SU-DHL-6 (cell line): Measurements from ENCODE around the gene EIF2S1.
"Not testable (repeated sequence)": the region's sequence is repeated elsewhere in the genome, so short reads cannot be mapped to it uniquely, and the experiment has no call there.

Source experiments
- H2AFZ ChIP-seq: fragments of 200-600 bp; sonication (generic); 2 replicates; pipeline ENCODE4 v1.6.1; 2014; ENCODE audit warnings: low read depth, mild to moderate bottlenecking, moderate library complexity, mixed read lengths, antibody characterized with exemption, low read length; ENCODE audit not compliant: severe bottlenecking
- H3F3A ChIP-seq: fragments of 200-600 bp; shearing (Covaris generic); 2 replicates; pipeline ENCODE4 v1.6.0; 2016; ENCODE audit warnings: antibody characterized with exemption, mild to moderate bottlenecking; ENCODE audit not compliant: insufficient read depth
- H3K27ac ChIP-seq: fragments of 200-600 bp; sonication (generic); 2 replicates; pipeline ENCODE4 v1.5.1; 2016; ENCODE audit warnings: low read depth, mild to moderate bottlenecking, low read length, moderate library complexity, mixed read lengths
- H3K27me3 ChIP-seq: fragments of 200-600 bp; sonication (generic), shearing (Covaris generic); 2 replicates; pipeline ENCODE4 v1.6.0; 2014; ENCODE audit warnings: mild to moderate bottlenecking, low read length
- H3K36me3 ChIP-seq: fragments of 200-600 bp; sonication (generic); 2 replicates; pipeline ENCODE4 v1.6.1; 2014; ENCODE audit warnings: mild to moderate bottlenecking, low read length, mixed read lengths
- H3K4me2 ChIP-seq: fragments of 300-600, 200-600 bp; shearing (Covaris generic), sonication (generic); 2 replicates; pipeline ENCODE4 v1.6.0; 2014; ENCODE audit warnings: low read length, low read depth, mild to moderate bottlenecking; ENCODE audit not compliant: poor library complexity, severe bottlenecking
- H3K4me3 ChIP-seq: fragments of 200-600 bp; sonication (generic); 2 replicates; pipeline ENCODE4 v1.5.1; 2014; ENCODE audit warnings: antibody characterized with exemption, low read length, mild to moderate bottlenecking, mixed read lengths; ENCODE audit not compliant: insufficient read depth, poor library complexity, severe bottlenecking
- H3K79me2 ChIP-seq: fragments of 200-600 bp; sonication (generic); 2 replicates; pipeline ENCODE4 v1.6.1; 2014; ENCODE audit warnings: mild to moderate bottlenecking, low read length, moderate library complexity; ENCODE audit not compliant: insufficient read depth
- H3K9ac ChIP-seq: fragments of 200-600 bp; sonication (generic); 2 replicates; pipeline ENCODE4 v1.7.0; 2014; ENCODE audit warnings: mild to moderate bottlenecking, low read length
- H3K9me2 ChIP-seq: fragments of 200-600 bp; sonication (generic); replicated peaks from 2 replicates; pipeline ENCODE4 v1.6.1; 2014; ENCODE audit warnings: low read length; ENCODE audit not compliant: insufficient read depth
- H3K9me3 ChIP-seq: fragments of 200-600 bp; sonication (generic); 2 replicates; pipeline ENCODE4 v1.6.1; 2014; ENCODE audit warnings: low read length, mixed read lengths; ENCODE audit not compliant: insufficient read depth
- H4K20me1 ChIP-seq: fragments of 200-600 bp; sonication (generic); 2 replicates; pipeline ENCODE4 v1.6.1; 2014; ENCODE audit warnings: low read depth, mild to moderate bottlenecking, antibody characterized with exemption, low read length, moderate library complexity, mixed read lengths
- EZH2phosphoT487 ChIP-seq: fragments of 200-600 bp; sonication (generic), shearing (Covaris generic); conservative IDR thresholded peaks from 2 replicates; pipeline ENCODE4 v1.6.1; 2018; ENCODE audit warnings: mild to moderate bottlenecking, antibody characterized with exemption, low read length, moderate library complexity, mixed read lengths
- TF ChIP-seq, protein P1 (sequence below): fragments of 200-600 bp; sonication (generic); IDR thresholded peaks from one replicate; pipeline ENCODE4 v1.5.1; 2017; ENCODE audit warnings: antibody characterized with exemption, mild to moderate bottlenecking, low read length, moderate library complexity; ENCODE audit not compliant: insufficient read depth, poor library complexity, severe bottlenecking

The EIF2S1 gene

DNA sequence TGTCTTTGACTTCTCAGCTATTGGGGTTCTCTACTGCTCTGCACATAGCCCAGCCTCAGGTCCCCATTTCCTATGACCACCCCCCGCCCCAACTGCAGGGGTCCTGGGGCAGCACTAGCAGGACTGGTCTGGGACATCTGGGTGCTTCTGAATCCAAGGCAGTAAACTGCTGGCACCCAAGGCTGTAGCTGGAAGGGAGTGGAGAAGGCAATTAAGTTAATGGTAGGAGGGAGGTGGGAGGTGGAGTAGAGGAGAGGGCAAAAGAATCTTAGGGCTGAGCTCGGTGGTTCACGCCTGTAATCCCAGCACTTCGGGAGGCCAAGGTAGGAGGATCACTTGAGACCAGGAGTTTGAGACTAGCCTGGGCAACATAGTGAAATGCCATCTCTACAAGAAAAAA is 40.3 kb downstream of the EIF2S1 start:
- Histone ChIP-seq H3K4me2 (no peak overlapping the region), H3K9me2 (no peaks in the 10 kb centered on the region), H2AFZ (no peak overlapping the region), H3K9ac (no peak overlapping the region), H3K4me3 (no peak overlapping the region), H3F3A (no peaks in the 10 kb centered on the region), H3K27me3 (no peaks in the 10 kb centered on the region), H3K79me2 (no peaks in the 10 kb centered on the region), H3K27ac (no peak overlapping the region), H3K9me3 (no peaks in the 10 kb centered on the region), H3K36me3 (no peaks in the 10 kb centered on the region), H4K20me1 (no peaks in the 10 kb centered on the region)
- TF ChIP-seq EZH2phosphoT487: no peak
- TF ChIP-seq, protein P1, sequence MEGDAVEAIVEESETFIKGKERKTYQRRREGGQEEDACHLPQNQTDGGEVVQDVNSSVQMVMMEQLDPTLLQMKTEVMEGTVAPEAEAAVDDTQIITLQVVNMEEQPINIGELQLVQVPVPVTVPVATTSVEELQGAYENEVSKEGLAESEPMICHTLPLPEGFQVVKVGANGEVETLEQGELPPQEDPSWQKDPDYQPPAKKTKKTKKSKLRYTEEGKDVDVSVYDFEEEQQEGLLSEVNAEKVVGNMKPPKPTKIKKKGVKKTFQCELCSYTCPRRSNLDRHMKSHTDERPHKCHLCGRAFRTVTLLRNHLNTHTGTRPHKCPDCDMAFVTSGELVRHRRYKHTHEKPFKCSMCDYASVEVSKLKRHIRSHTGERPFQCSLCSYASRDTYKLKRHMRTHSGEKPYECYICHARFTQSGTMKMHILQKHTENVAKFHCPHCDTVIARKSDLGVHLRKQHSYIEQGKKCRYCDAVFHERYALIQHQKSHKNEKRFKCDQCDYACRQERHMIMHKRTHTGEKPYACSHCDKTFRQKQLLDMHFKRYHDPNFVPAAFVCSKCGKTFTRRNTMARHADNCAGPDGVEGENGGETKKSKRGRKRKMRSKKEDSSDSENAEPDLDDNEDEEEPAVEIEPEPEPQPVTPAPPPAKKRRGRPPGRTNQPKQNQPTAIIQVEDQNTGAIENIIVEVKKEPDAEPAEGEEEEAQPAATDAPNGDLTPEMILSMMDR: no peak

DNA sequence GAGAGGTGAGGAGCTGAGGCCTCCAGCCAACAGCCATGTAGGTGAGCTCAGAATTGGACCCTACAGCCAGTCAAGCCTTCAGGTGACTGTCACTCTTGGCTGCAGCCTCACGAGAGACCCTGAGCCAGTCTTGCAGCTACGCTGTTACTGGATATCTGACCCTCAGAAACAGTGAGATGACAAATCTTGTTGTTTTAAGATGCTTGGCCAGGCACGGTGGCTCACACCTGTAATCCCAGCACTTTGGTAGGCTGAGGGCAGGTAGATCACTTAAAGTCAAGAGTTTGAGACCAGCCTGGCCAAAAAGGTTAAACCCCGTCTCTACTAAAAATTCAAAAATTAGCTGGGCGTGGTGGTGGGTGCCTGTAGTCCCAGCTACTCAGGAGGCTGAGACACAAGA is 45.6 kb downstream of the EIF2S1 start:
- no peaks in the 10 kb centered on the region for H3K36me3 ChIP-seq

DNA sequence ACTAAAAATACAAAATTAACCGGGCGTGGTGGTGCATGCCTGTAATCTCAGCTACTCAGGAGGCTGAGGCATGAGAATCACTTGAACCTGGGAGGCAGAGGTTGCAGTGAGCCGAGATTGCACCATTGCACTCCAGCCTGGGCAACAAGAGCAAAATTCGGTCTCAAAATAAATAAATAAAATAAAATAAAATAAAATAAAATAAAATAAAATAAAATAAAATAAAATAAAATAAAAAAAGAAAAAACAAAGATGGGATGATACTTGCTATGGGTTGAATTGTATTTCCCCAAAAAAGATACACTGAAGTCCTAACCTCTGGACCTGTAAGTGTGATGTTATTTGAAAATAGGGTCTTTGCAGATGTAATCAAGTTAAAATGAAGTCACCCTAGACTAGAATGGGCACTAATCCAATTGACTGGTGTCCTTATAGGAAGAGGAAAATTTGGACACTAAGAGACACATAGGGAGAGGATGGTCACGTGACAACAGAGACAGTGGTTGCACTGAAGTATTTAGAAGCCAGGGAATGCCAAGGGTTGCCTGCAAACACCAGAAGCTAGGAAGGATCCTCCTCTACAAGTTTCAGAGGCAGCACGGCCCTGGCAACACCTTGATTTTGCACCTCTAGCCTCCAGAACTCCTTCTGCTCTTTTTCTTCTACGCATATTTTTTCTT is 48.1 kb downstream of the EIF2S1 start:
- H4K20me1 ChIP-seq, H3K27ac ChIP-seq, H3K27me3 ChIP-seq, H3K9me3 ChIP-seq, H3F3A ChIP-seq, H3K4me3 ChIP-seq, H3K4me2 ChIP-seq, H2AFZ ChIP-seq, H3K36me3 ChIP-seq, H3K9ac ChIP-seq, H3K9me2 ChIP-seq, H3K79me2 ChIP-seq: not testable (repeated sequence)

More for the DNA sequence above, 45.6 kb downstream of the EIF2S1 start:
- TF ChIP-seq EZH2phosphoT487: no peak
- TF ChIP-seq, protein P1: no peak
- no peak overlapping the region for H3K27ac ChIP-seq
- H2AFZ ChIP-seq: no peak overlapping the region
- H3F3A ChIP-seq: no peaks in the 10 kb centered on the region
- no peaks in the 10 kb centered on the region for H4K20me1 ChIP-seq
- no peaks in the 10 kb centered on the region for H3K27me3 ChIP-seq
- H3K79me2 ChIP-seq: no peaks in the 10 kb centered on the region
- H3K4me2 ChIP-seq: no peak overlapping the region
- no peak overlapping the region for H3K4me3 ChIP-seq
- no peaks in the 10 kb centered on the region for H3K9me2 ChIP-seq
- H3K9ac ChIP-seq: no peak overlapping the region
- H3K9me3 ChIP-seq: no peaks in the 10 kb centered on the region

- Histone ChIP-seq H3K9ac (no peak overlapping the region), H4K20me1 (no peaks in the 10 kb centered on the region), H3K9me2 (no peaks in the 10 kb centered on the region), H3K36me3 (no peaks in the 10 kb centered on the region), H2AFZ (no peak overlapping the region), H3K79me2 (no peaks in the 10 kb centered on the region), H3F3A (no peaks in the 10 kb centered on the region), H3K4me2 (no peak overlapping the region), H3K27me3 (no peaks in the 10 kb centered on the region), H3K4me3 (no peak overlapping the region), H3K9me3 (no peaks in the 10 kb centered on the region), H3K27ac (no peak overlapping the region)
- no peak for TF ChIP-seq EZH2phosphoT487
- TF ChIP-seq, protein P1: no peak
These were observed 49.3 kb downstream of the EIF2S1 start for GRCh38 chr14:67409461-67409860.
